Fibroblast of lung (primary cell): ENCODE results near the gene ABCD1. TPM values are rescaled to one million over a fixed set of nuclear protein-coding genes. Genes with fewer than 3 reads are reported as not detected.

ENCODE experiments used
- DNase-seq, 2 donors: peaks; one replicate each; pipeline versions ENCODE4 v3.0.0 to v3.0.0-alpha.2; 2010; ENCODE audit warnings: low read depth in 2 of 2
- H2AFZ ChIP-seq: 2 replicates; pipeline ENCODE4 v1.5.1; 2012; ENCODE audit warnings: low read length, control low read depth, inconsistent platforms
- H3K27ac ChIP-seq: 2 replicates; pipeline ENCODE4 v1.5.1; 2011; ENCODE audit warnings: low read length, control low read depth; ENCODE audit not compliant: insufficient read depth
- H3K27me3 ChIP-seq: 2 replicates; pipeline ENCODE4 v1.5.1; 2011; ENCODE audit warnings: mild to moderate bottlenecking, low read length; ENCODE audit not compliant: control insufficient read depth, insufficient read depth
- H3K36me3 ChIP-seq: 2 replicates; pipeline ENCODE4 v1.5.1; 2011; ENCODE audit warnings: low read length; ENCODE audit not compliant: control insufficient read depth, insufficient read depth
- H3K4me1 ChIP-seq: 2 replicates; pipeline ENCODE4 v1.5.1; 2011; ENCODE audit warnings: low read length; ENCODE audit not compliant: control insufficient read depth, insufficient read depth; ENCODE audit errors: extremely low read depth
- H3K4me2 ChIP-seq: 2 replicates; pipeline ENCODE4 v1.5.1; 2011; ENCODE audit warnings: low read length, control low read depth; ENCODE audit not compliant: insufficient read depth; ENCODE audit errors: extremely low read depth
- H3K4me3 ChIP-seq, 4 experiments: fragments of 200-600 bp in 1 of 4; sonication (generic) in 1 of 4; replicated peaks in 1 of 4; 2 replicates each; pipeline ENCODE4 v1.5.1; 2011 to 2016; ENCODE audit warnings: low read length in 4 of 4, low read depth in 3 of 4, mild to moderate bottlenecking in 3 of 4, control low read depth in 2 of 4, inconsistent platforms in 1 of 4, mixed read lengths in 1 of 4; ENCODE audit not compliant: insufficient read depth in 1 of 4; ENCODE audit errors: control extremely low read depth in 1 of 4
- H3K79me2 ChIP-seq: 2 replicates; pipeline ENCODE4 v1.5.1; 2012; ENCODE audit warnings: mild to moderate bottlenecking, low read length, inconsistent platforms; ENCODE audit not compliant: control insufficient read depth, insufficient read depth
- H3K9ac ChIP-seq: 2 replicates; pipeline ENCODE4 v1.5.1; 2011; ENCODE audit warnings: mild to moderate bottlenecking, low read length, control low read depth; ENCODE audit not compliant: insufficient read depth
- H3K9me3 ChIP-seq: 2 replicates; pipeline ENCODE4 v1.5.1; 2012; ENCODE audit warnings: low read depth, low read length; ENCODE audit not compliant: control insufficient read depth, insufficient read depth
- H4K20me1 ChIP-seq: 2 replicates; pipeline ENCODE4 v1.5.1; 2011; ENCODE audit warnings: low read length; ENCODE audit not compliant: control insufficient read depth, insufficient read depth; ENCODE audit errors: extremely low read depth
- CTCF ChIP-seq, 2 donors: IDR thresholded peaks in 1 of 2; conservative IDR thresholded peaks in 1 of 2; 1 replicate in 1 of 2; 2 replicates in 1 of 2; pipeline ENCODE4 v1.5.1; 2011 to 2012; ENCODE audit warnings: low read length in 2 of 2, control low read depth in 1 of 2, inconsistent platforms in 1 of 2, low read depth in 1 of 2, mild to moderate bottlenecking in 1 of 2
- EZH2 ChIP-seq: IDR thresholded peaks from 2 replicates; pipeline ENCODE4 v1.5.1; 2012; ENCODE audit warnings: low read length, control low read depth, mild to moderate bottlenecking; ENCODE audit errors: missing control alignments
- polyA plus RNA-seq, 2 donors: library from polyadenylated mRNA; depleted of rRNA in 1 of 2; stranded (reverse) in 1 of 2; unstranded in 1 of 2; fragments of >200 nt; gene quantifications; 2 replicates each; pipeline ENCODE4 v1.2.1, GENCODE V29; 2011 to 2012; ENCODE audit warnings: missing spikeins in 1 of 2
- total RNA-seq: library from RNA; depleted of rRNA; stranded (reverse); fragments of >200 nt; gene quantifications from 2 replicates; pipeline ENCODE4 v1.2.1, GENCODE V29; 2014

ABCD1 gene
- total and polyA plus RNA-seq, 2 donors (not counting 1 experiment from before 2014, with no cell fraction given): 4.0 to 12.7 TPM

GRCh38 chrX:153792368-153792767 is 67.7 kb downstream of the ABCD1 start:
- no peak for TF ChIP-seq CTCF (conservative IDR thresholded peaks at IDR 0.05 in 1 of 2, IDR thresholded peaks at IDR 0.05 in 1 of 2; ENCODE audit: low read depth in 1 of 2, low read length in 2 of 2)
- TF ChIP-seq EZH2: no peak
- no peak overlapping the region for H3K9ac ChIP-seq
- no peak for DNase-seq
- peaks cover 5% of the 10 kb centered on the region for H3K36me3 ChIP-seq
- peaks cover 44% of the 10 kb centered on the region for H3K79me2 ChIP-seq
- H2AFZ ChIP-seq: no peak overlapping the region
- no peak overlapping the region for H3K4me2 ChIP-seq
- H3K4me3 ChIP-seq: no peak overlapping the region
- H4K20me1 ChIP-seq: no peaks in the 10 kb centered on the region
- H3K27ac ChIP-seq: no peak overlapping the region
- H3K4me1 ChIP-seq: peaks cover 7% of the 10 kb centered on the region
- H3K27me3 ChIP-seq: no peaks in the 10 kb centered on the region
- no peaks in the 10 kb centered on the region for H3K9me3 ChIP-seq

GRCh38 chrX:153793291-153793690 is 68.6 kb downstream of the ABCD1 start:
- no peak overlapping the region for H2AFZ ChIP-seq
- H3K79me2 ChIP-seq: peaks cover 44% of the 10 kb centered on the region

More at GRCh38 chrX:153793291-153793690, 68.6 kb downstream of the ABCD1 start:
- peaks cover 7% of the 10 kb centered on the region for H3K4me1 ChIP-seq
- no peaks in the 10 kb centered on the region for H4K20me1 ChIP-seq
- peak overlapping the region; percentile 98 for H3K9ac ChIP-seq
- TF ChIP-seq CTCF (conservative IDR thresholded peaks at IDR 0.05 in 1 of 2, IDR thresholded peaks at IDR 0.05 in 1 of 2; ENCODE audit: low read depth in 1 of 2, low read length in 2 of 2) (no peak), EZH2 (no peak)
- no peaks in the 10 kb centered on the region for H3K27me3 ChIP-seq
- no peak for DNase-seq
- peaks cover 6% of the 10 kb centered on the region for H3K36me3 ChIP-seq
- peak overlapping the region; percentile 96 for H3K27ac ChIP-seq
- peak overlapping the region; percentile 58 to 73 (median 69) for H3K4me3 ChIP-seq
- peak overlapping the region; percentile 53 for H3K4me2 ChIP-seq
- H3K9me3 ChIP-seq: no peaks in the 10 kb centered on the region

Other genes starting within 250 kb of the ABCD1 start
- 10.1 and 18.7 TPM in 2 replicates for gene BGN, start 229.9 kb upstream of the ABCD1 start, total RNA-seq
- 21.4 and 61.7 TPM in 2 replicates for gene BGN, start 229.9 kb upstream of the ABCD1 start, polyA plus RNA-seq
- not detected in 2 replicates for gene ATP2B3, start 207.2 kb upstream of the ABCD1 start, total RNA-seq
- not detected in 2 replicates for gene ATP2B3, start 207.2 kb upstream of the ABCD1 start, polyA plus RNA-seq
- 24.4 and 28.2 TPM in 2 replicates for gene CCNQ, start 125.7 kb upstream of the ABCD1 start, total RNA-seq
- gene CCNQ, start 125.7 kb upstream of the ABCD1 start, polyA plus RNA-seq: 19.9 and 22.8 TPM in 2 replicates
- under 0.01 TPM in 1 of 2 replicates, not detected in the other for gene DUSP9, start 77.7 kb upstream of the ABCD1 start, total RNA-seq
- not detected in 2 replicates for gene DUSP9, start 77.7 kb upstream of the ABCD1 start, polyA plus RNA-seq
- 0.26 and 0.33 TPM in 2 replicates for gene PNCK, start 51.0 kb upstream of the ABCD1 start, total RNA-seq
- 0.08 TPM in 1 of 2 replicates, not detected in the other for gene PNCK, start 51.0 kb upstream of the ABCD1 start, polyA plus RNA-seq
- gene SLC6A8, start 36.9 kb upstream of the ABCD1 start, total RNA-seq: 9.8 and 11.1 TPM in 2 replicates
- 7.7 and 13.2 TPM in 2 replicates for gene SLC6A8, start 36.9 kb upstream of the ABCD1 start, polyA plus RNA-seq
- gene BCAP31, start 469 bp upstream of the ABCD1 start, total RNA-seq: 94.8 and 133 TPM in 2 replicates
- 94.0 and 114 TPM in 2 replicates for gene BCAP31, start 469 bp upstream of the ABCD1 start, polyA plus RNA-seq
- 1.0 and 4.3 TPM in 2 replicates for gene PLXNB3, start 39.4 kb downstream of the ABCD1 start, total RNA-seq
- gene PLXNB3, start 39.4 kb downstream of the ABCD1 start, polyA plus RNA-seq: 1.6 and 1.9 TPM in 2 replicates
- 0.51 and 0.83 TPM in 2 replicates for gene SRPK3, start 56.2 kb downstream of the ABCD1 start, total RNA-seq
- gene SRPK3, start 56.2 kb downstream of the ABCD1 start, polyA plus RNA-seq: 0.15 and 0.40 TPM in 2 replicates
- 37.8 and 44.6 TPM in 2 replicates for gene IDH3G, start 69.5 kb downstream of the ABCD1 start, total RNA-seq
- gene IDH3G, start 69.5 kb downstream of the ABCD1 start, polyA plus RNA-seq: 55.7 and 72.2 TPM in 2 replicates
- 144 and 147 TPM in 2 replicates for gene SSR4, start 69.8 kb downstream of the ABCD1 start, total RNA-seq
- 141 and 182 TPM in 2 replicates for gene SSR4, start 69.8 kb downstream of the ABCD1 start, polyA plus RNA-seq
- gene PDZD4, start 105.7 kb downstream of the ABCD1 start, total RNA-seq: under 0.01 and 0.26 TPM in 2 replicates
- 0.01 and 0.10 TPM in 2 replicates for gene PDZD4, start 105.7 kb downstream of the ABCD1 start, polyA plus RNA-seq
- under 0.01 and 0.99 TPM in 2 replicates for gene L1CAM, start 161.3 kb downstream of the ABCD1 start, total RNA-seq
- gene L1CAM, start 161.3 kb downstream of the ABCD1 start, polyA plus RNA-seq: 1.2 and 1.7 TPM in 2 replicates
- gene AVPR2, start 179.8 kb downstream of the ABCD1 start, total RNA-seq: not detected in 2 replicates
- gene AVPR2, start 179.8 kb downstream of the ABCD1 start, polyA plus RNA-seq: not detected in 2 replicates
- gene ARHGAP4, start 201.4 kb downstream of the ABCD1 start, total RNA-seq: 1.3 and 1.5 TPM in 2 replicates
- gene ARHGAP4, start 201.4 kb downstream of the ABCD1 start, polyA plus RNA-seq: 0.12 and 0.51 TPM in 2 replicates
- gene NAA10, start 210.2 kb downstream of the ABCD1 start, total RNA-seq: 31.6 and 37.0 TPM in 2 replicates
- 66.2 and 115 TPM in 2 replicates for gene NAA10, start 210.2 kb downstream of the ABCD1 start, polyA plus RNA-seq
- 5.4 and 8.8 TPM in 2 replicates for gene RENBP, start 219.8 kb downstream of the ABCD1 start, total RNA-seq
- 0.90 and 0.92 TPM in 2 replicates for gene RENBP, start 219.8 kb downstream of the ABCD1 start, polyA plus RNA-seq
- gene HCFC1, start 247.0 kb downstream of the ABCD1 start, total RNA-seq: 7.4 and 10.2 TPM in 2 replicates
- gene HCFC1, start 247.0 kb downstream of the ABCD1 start, polyA plus RNA-seq: 3.0 and 6.7 TPM in 2 replicates
- gene TMEM187, start 247.9 kb downstream of the ABCD1 start, total RNA-seq: 6.4 and 8.3 TPM in 2 replicates
- gene TMEM187, start 247.9 kb downstream of the ABCD1 start, polyA plus RNA-seq: 4.6 and 4.7 TPM in 2 replicates